Effector memory CD4-positive, alpha-beta T cell (primary cell): ENCODE results near the gene DSCAML1.
"Not testable (repeated sequence)": the region's sequence is repeated elsewhere in the genome, so short reads cannot be mapped to it uniquely, and the experiment has no call there.

Source experiments
- DNase-seq, 3 donors: peaks; one replicate each; pipeline ENCODE4 v3.0.0-alpha.2; 2020
- H3K27ac ChIP-seq: 2 replicates; pipeline ENCODE4 v1.7.0; 2013; ENCODE audit warnings: mild to moderate bottlenecking, low read length, moderate library complexity; ENCODE audit not compliant: insufficient read depth, poor library complexity, severe bottlenecking
- H3K27me3 ChIP-seq: replicated peaks from 2 replicates; pipeline ENCODE4 v1.7.0; 2013; ENCODE audit warnings: mild to moderate bottlenecking, low read length; ENCODE audit not compliant: insufficient read depth, control insufficient read depth, poor library complexity, severe bottlenecking
- H3K36me3 ChIP-seq: 2 replicates; pipeline ENCODE4 v1.7.0; 2013; ENCODE audit warnings: mild to moderate bottlenecking, low read length, moderate library complexity; ENCODE audit not compliant: control insufficient read depth, insufficient read depth
- H3K4me1 ChIP-seq: 2 replicates; pipeline ENCODE4 v1.7.0; 2013; ENCODE audit warnings: low read length, mild to moderate bottlenecking; ENCODE audit not compliant: control insufficient read depth, insufficient read depth, poor library complexity, severe bottlenecking
- H3K4me3 ChIP-seq: 2 replicates; pipeline ENCODE4 v1.7.0; 2013; ENCODE audit warnings: low read length, low read depth, mild to moderate bottlenecking; ENCODE audit not compliant: insufficient read depth, poor library complexity, severe bottlenecking
- H3K9me3 ChIP-seq: 2 replicates; pipeline ENCODE4 v1.7.0; 2013; ENCODE audit warnings: mild to moderate bottlenecking, low read length, moderate library complexity; ENCODE audit not compliant: control insufficient read depth

DSCAML1 gene

GRCh38 chr11:117818041-117818873, 21.2 kb upstream of the DSCAML1 start:
- H3K27me3 ChIP-seq = no peaks in the 10 kb centered on the region
- no peaks in the 10 kb centered on the region for H3K36me3 ChIP-seq
- H3K27ac ChIP-seq = no peak overlapping the region
- peak; percentile 50 to 61 (median 54) for DNase-seq
- no peak overlapping the region for H3K4me3 ChIP-seq
- H3K4me1 ChIP-seq = peaks cover 54% of the 10 kb centered on the region
- no peaks in the 10 kb centered on the region for H3K9me3 ChIP-seq

DNA sequence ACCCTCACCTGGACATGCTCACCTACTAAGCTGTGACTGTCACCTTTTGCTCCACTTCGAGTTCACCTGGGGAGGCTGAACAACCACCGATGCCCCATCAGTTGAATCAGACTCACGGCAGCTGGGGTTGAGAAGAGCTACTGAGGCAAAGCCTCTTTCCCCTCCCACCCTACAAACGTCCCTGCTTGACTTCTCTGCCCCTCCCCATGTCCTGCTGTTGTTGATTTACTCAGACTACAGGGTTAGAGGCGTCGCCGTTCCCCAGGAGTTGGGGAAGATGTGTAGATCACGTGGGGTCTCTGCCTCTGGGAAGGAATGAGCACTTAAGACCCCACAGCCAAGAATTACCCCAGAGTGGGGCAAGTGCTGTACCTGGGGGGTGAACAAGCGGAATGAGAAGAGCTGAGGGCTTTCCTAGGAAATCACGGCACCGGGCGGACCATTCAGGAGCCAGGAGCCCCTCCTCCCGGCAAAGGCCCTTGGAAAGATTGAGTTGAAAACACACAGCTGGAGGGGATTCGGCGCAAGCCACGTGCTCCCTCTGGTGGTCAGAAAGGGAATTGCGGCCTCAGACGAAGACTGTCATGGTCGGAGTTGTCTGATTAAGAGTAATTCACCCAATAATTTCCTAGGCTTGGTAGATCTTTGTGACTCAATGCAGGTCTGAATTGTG, 20.5 kb upstream of the DSCAML1 start:
- peak; percentile 65 to 72 (median 71) for DNase-seq
- Histone ChIP-seq H3K36me3 (no peaks in the 10 kb centered on the region), H3K9me3 (no peaks in the 10 kb centered on the region), H3K4me3 (no peak overlapping the region), H3K4me1 (peaks cover 48% of the 10 kb centered on the region), H3K27me3 (no peaks in the 10 kb centered on the region), H3K27ac (no peak overlapping the region)

- H3K36me3 ChIP-seq = no peaks in the 10 kb centered on the region
- H3K27ac ChIP-seq = no peak overlapping the region
- peaks cover 42% of the 10 kb centered on the region for H3K4me1 ChIP-seq
- H3K9me3 ChIP-seq = no peaks in the 10 kb centered on the region
- no peak overlapping the region for H3K4me3 ChIP-seq
- no peaks in the 10 kb centered on the region for H3K27me3 ChIP-seq
- DNase-seq = no peak
Measured at GRCh38 chr11:117816846-117817367, 19.9 kb upstream of the DSCAML1 start.

- peak overlapping the region; percentile 75 for H3K27ac ChIP-seq
- no peak overlapping the region for H3K4me3 ChIP-seq
- H3K4me1 ChIP-seq = peaks cover 41% of the 10 kb centered on the region
Measured at GRCh38 chr11:117816151-117816741, 19.2 kb upstream of the DSCAML1 start.

DNA sequence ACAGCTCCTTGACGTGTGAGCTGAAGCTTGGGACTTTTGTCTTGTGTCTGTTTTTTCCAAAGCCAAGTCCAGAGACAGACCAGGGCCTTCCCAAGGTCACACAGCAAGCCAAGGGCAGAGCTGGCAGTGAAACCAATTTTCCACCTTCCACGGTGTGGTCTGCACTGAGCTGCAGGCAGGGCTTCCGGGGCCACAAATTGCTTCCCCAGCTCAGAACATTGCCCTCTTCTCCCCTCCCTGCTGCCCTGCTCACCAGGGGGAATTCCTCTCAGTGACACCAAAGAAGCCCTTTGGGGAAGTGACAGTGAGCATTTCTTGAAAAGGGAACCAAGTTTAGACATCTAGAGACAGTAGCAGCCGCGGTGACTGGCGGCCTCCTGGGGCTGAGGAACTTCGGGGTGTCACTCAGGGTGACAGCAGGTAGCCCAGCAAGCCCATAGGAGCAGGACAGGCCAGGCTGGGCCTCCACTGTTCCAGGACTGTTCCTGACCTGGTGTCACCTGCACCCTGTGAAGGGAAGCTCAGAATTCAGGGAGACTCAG, 18.3 kb upstream of the DSCAML1 start:
- H3K4me3 ChIP-seq = peak overlapping the region; percentile 30
- H3K4me1 ChIP-seq = peaks cover 41% of the 10 kb centered on the region
- peak; percentile 60 to 70 (median 66) for DNase-seq
- H3K27me3 ChIP-seq = no peaks in the 10 kb centered on the region
- no peaks in the 10 kb centered on the region for H3K9me3 ChIP-seq
- peak overlapping the region; percentile 75 for H3K27ac ChIP-seq
- H3K36me3 ChIP-seq = no peaks in the 10 kb centered on the region

More at GRCh38 chr11:117816151-117816741, 19.2 kb upstream of the DSCAML1 start:
- DNase-seq = no peak
- H3K27me3 ChIP-seq = no peaks in the 10 kb centered on the region
- H3K36me3 ChIP-seq = no peaks in the 10 kb centered on the region
- H3K9me3 ChIP-seq = no peaks in the 10 kb centered on the region

DNA sequence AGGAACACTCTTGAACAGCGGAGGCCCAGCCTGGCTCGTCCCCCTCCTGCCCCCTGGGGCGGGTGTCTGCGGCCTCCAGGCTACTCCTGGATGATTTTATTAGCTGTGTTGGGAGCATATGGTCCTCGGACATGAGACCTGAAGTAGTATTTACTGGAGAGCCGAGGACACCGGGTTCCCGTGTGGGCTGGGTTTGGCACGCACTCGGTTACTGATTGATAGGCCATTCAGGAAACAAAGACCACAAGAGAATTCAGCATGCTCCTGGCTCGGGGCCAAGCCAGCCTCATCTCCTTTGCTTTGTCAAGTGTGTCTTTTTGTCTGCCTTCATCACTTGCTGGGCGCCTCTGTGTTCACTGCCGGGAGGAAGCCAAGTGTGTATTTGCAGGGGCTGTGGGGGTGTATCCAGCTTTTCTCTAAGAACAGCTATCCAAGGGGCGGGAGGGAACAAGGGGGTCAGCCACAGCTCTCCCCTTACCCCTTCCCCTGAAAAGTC, 17.8 kb upstream of the DSCAML1 start:
- Histone ChIP-seq H3K4me3 (peak overlapping the region; percentile 30), H3K27ac (peak overlapping the region; percentile 75)
- peak; percentile 72 to 74 (median 72) for DNase-seq

DNA sequence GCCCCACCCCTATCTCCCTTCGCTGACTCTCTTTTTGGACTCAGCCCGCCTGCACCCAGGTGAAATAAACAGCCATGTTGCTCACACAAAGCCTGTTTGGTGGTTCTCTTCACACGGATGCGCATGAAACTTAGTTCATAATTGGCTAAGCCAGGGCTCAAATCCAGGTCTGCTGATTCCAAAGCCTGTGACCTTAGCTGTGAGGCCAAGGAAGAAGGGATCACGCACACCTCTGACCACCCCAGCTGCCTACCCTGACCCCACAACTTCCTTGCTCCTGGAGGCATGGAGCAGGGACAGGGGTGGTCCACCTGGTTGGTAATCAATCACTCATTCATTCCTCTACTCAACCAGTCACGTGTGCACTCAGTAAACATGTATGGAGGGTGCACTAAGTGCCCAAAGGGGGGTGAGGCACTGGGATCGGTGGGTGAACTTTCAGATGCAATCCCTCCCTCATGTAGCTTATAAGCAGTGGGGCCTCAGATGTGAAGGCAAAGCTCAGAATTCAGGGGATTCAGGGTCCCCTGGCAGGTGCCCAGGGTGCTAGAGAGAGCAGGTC, 17.3 kb upstream of the DSCAML1 start:
- Histone ChIP-seq H3K4me1 (peaks cover 43% of the 10 kb centered on the region), H3K36me3 (no peaks in the 10 kb centered on the region), H3K9me3 (no peaks in the 10 kb centered on the region), H3K4me3 (no peak overlapping the region), H3K27me3 (no peaks in the 10 kb centered on the region), H3K27ac (peak overlapping the region; percentile 75)
- no peak for DNase-seq

More for the DNA sequence above, 17.8 kb upstream of the DSCAML1 start:
- Histone ChIP-seq H3K36me3 (no peaks in the 10 kb centered on the region), H3K4me1 (peaks cover 41% of the 10 kb centered on the region), H3K9me3 (no peaks in the 10 kb centered on the region), H3K27me3 (no peaks in the 10 kb centered on the region)

DNA sequence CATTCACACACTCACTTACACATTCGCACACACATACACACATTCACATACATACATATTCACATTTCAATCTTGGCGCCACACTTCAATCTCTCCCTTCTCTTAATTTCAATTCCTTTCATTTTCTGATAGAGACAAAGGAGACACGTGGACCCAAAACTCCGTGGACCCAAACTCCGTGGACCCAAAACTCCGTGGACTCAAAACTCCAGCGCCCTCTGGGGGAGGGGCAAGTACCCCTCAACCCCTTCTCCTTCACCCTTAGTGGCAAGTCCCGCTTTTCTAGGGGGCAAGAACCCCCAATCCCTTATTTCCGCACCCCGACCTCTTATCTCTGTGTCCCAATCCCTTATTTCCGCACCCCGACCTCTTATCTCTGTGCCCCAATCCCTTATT, 13.0 kb upstream of the DSCAML1 start:
- H3K9me3 ChIP-seq, H3K36me3 ChIP-seq, H3K4me3 ChIP-seq, DNase-seq, H3K27me3 ChIP-seq, H3K27ac ChIP-seq: not testable (repeated sequence)
- H3K4me1 ChIP-seq = peaks cover 14% of the 10 kb centered on the region

- Histone ChIP-seq H3K27me3 (no peaks in the 10 kb centered on the region), H3K4me3 (no peak overlapping the region), H3K9me3 (no peaks in the 10 kb centered on the region), H3K36me3 (no peaks in the 10 kb centered on the region), H3K4me1 (peaks cover 8% of the 10 kb centered on the region), H3K27ac (no peak overlapping the region)
- DNase-seq = no peak
Measured at GRCh38 chr11:117809236-117810055, 12.4 kb upstream of the DSCAML1 start.
